Adrenal gland (tissue), 12 donors: ENCODE results near the gene CTNNBIP1. TPM values are rescaled to one million over a fixed set of nuclear protein-coding genes. Genes with fewer than 3 reads are reported as not detected.

Source experiments
- DNase-seq, 7 donors: peaks; one replicate each; pipeline ENCODE4 v3.0.0-alpha.2; 2019 to 2020
- H3K27ac ChIP-seq, 5 donors: fragments of 200-600 bp; sonication (generic) in 4 of 5; 1 replicate in 3 of 5; 2 replicates in 2 of 5; pipeline versions ENCODE4 v1.5.1 to v1.8.0; 2016 to 2020; ENCODE audit warnings: mild to moderate bottlenecking in 1 of 5
- H3K27me3 ChIP-seq: fragments of 200-600 bp; 2 replicates; pipeline ENCODE4 v1.8.0; 2021
- H3K36me3 ChIP-seq, 2 donors: fragments of 200-600 bp; replicated peaks in 1 of 2; 1 replicate in 1 of 2; 2 replicates in 1 of 2; pipeline versions ENCODE4 v1.5.1 to v1.8.0; 2018 to 2022
- H3K4me1 ChIP-seq, 2 donors: fragments of 200-600 bp; replicated peaks in 1 of 2; 1 replicate in 1 of 2; 2 replicates in 1 of 2; pipeline versions ENCODE4 v1.5.1 to v1.8.0; 2018 to 2021
- H3K4me3 ChIP-seq, 4 donors: fragments of 200-600 bp; sonication (generic) in 3 of 4; one replicate each; pipeline ENCODE4 v1.5.1; 2016 to 2018
- H3K9me3 ChIP-seq, 3 donors: fragments of 200-600 bp; sonication (generic) in 1 of 3; replicated peaks in 1 of 3; 1 replicate in 2 of 3; 2 replicates in 1 of 3; pipeline versions ENCODE4 v1.5.1 to v1.8.0; 2016 to 2021
- CTCF ChIP-seq, 6 experiments: fragments of 450-650 bp in 4 of 6; fragments of 200-600 bp in 2 of 6; sonication (generic) in 1 of 6; IDR thresholded peaks; 1 replicate in 5 of 6; 2 replicates in 1 of 6; pipeline versions ENCODE4 v1.5.1 to v1.8.0; 2016 to 2021; ENCODE audit warnings: antibody characterized with exemption in 6 of 6, mild to moderate bottlenecking in 2 of 6, moderate library complexity in 1 of 6
- POLR2A ChIP-seq, 2 donors: fragments of 450-650 bp; IDR thresholded peaks; one replicate each; pipeline ENCODE4 v1.6.1; 2017; ENCODE audit warnings: antibody characterized with exemption in 2 of 2, mild to moderate bottlenecking in 2 of 2, moderate library complexity in 1 of 2
- WGBS, 4 donors: extraction: QIAGEN DNeasy Blood & Tissue Kit in 2 of 4; methylation state at CpG; one replicate each; pipeline versions ENCODE4 v1.1.5 to v1.1.7; 2013 to 2017; 5-methylcytosine and 5-hydroxymethylcytosine counted together
- intact Hi-C, 2 donors: fragments of 100-400 bp; cut with DNase I; formaldehyde crosslinking; loops; one replicate each; pipeline versions ENCODE4 v1.14.1 to v1.15.0; 2022 to 2023
- polyA plus RNA-seq, 3 donors: library from polyadenylated mRNA; stranded (reverse); fragments of 200-250 nt in 2 of 3; fragments of 350-450 nt in 1 of 3; fragmentation: Illumina TruSeq in 1 of 3; extraction: RNeasy Lipid Tissue Mini Kit (QIAGEN cat#74804) in 1 of 3; gene quantifications; one replicate each; pipeline ENCODE4 v1.2.3, GENCODE V29; 2013 to 2014
- total RNA-seq, 9 donors: library from RNA; depleted of rRNA in 4 of 9; stranded (reverse); fragments of >200 nt in 4 of 9; fragments of 120-200 nt in 1 of 9; fragmentation: NEBNext Ultra II Directional in 1 of 9; extraction: Animal tissue kit (Norgen Biotek cat#: 25700) in 1 of 9; gene quantifications; one replicate each; pipeline versions ENCODE4 v1.1.0 to v1.2.4, GENCODE V29; 2013 to 2023
- donor health status: healthy with polysubstance abuse.
- donor health status: Bipolar disorder and iron deficiency.
- donor health status: DM: yes; HTN: yes; CAD: no.
- donor health status: DM: no; HTN: no; CAD: no.
- donor health status: DM: no; HTN: no; CAD: no.
- donor health status: DM: yes; HTN: yes; CAD: no.

Gene CTNNBIP1
- total and polyA plus RNA-seq, 12 donors: 6.8 to 26.9 (median 16.0) TPM

- Histone ChIP-seq H3K4me1 (peaks cover 0 to 10% of the 10 kb centered on the region in 2 donors), H3K27ac (no peak overlapping the region), H3K36me3 (no peaks in the 10 kb centered on the region), H3K4me3 (no peak overlapping the region), H3K27me3 (no peaks in the 10 kb centered on the region), H3K9me3 (no peaks in the 10 kb centered on the region)
- TF ChIP-seq POLR2A (IDR thresholded peaks at IDR 0.05) (no peak), CTCF (IDR thresholded peaks at IDR 0.05) (no peak)
- DNase-seq: no peak
- 78 to 94% (median 90%) methylated on average over 6 to 9 of the region's 9 CpGs for WGBS, 4 donors
- intact Hi-C loops: loop anchor here (10.0 kb wide), 3 partner anchors 66 to 254 kb away; partner anchors contain the start of genes LZIC (in 2 of the 2) and NMNAT1 (in 2 of the 2)
These were observed 31.7 kb downstream of the CTNNBIP1 start for GRCh38 chr1:9878404-9878803.

GRCh38 chr1:9877962-9878361 lies 32.1 kb downstream of the CTNNBIP1 start:
- H3K27me3 ChIP-seq: no peaks in the 10 kb centered on the region
- no peaks in the 10 kb centered on the region for H3K36me3 ChIP-seq
- no peak overlapping the region for H3K4me3 ChIP-seq
- no peaks in the 10 kb centered on the region for H3K9me3 ChIP-seq
- peaks cover 0 to 10% of the 10 kb centered on the region in 2 donors for H3K4me1 ChIP-seq
- WGBS, 4 donors: 83 to 87% (median 86%) methylated on average over 5 to 10 of the region's 10 CpGs
- intact Hi-C loops: loop anchor here (10.0 kb wide), 3 partner anchors 67 to 253 kb away; partner anchors contain the start of genes LZIC (in 2 of the 2) and NMNAT1 (in 2 of the 2)
- DNase-seq: no peak
- TF ChIP-seq POLR2A (IDR thresholded peaks at IDR 0.05) (no peak), CTCF (IDR thresholded peaks at IDR 0.05) (no peak)
- H3K27ac ChIP-seq: no peak overlapping the region

GRCh38 chr1:9875636-9876000 lies 34.5 kb downstream of the CTNNBIP1 start:
- DNase-seq: no peak
- Histone ChIP-seq H3K27me3 (no peaks in the 10 kb centered on the region), H3K4me1 (peaks cover 0 to 10% of the 10 kb centered on the region in 2 donors), H3K36me3 (peaks cover 0 to 5% of the 10 kb centered on the region in 2 donors), H3K4me3 (no peak overlapping the region), H3K27ac (no peak overlapping the region), H3K9me3 (no peaks in the 10 kb centered on the region)
- intact Hi-C loops: loop anchor here (10.0 kb wide), 3 partner anchors 69 to 251 kb away; partner anchors contain the start of genes LZIC (in 2 of the 2) and NMNAT1 (in 2 of the 2)
- no peak for TF ChIP-seq POLR2A (IDR thresholded peaks at IDR 0.05)
- no peak for TF ChIP-seq CTCF (IDR thresholded peaks at IDR 0.05)
- WGBS, 4 donors: 64 to 82% (median 72%) methylated on average over 6 of the region's 6 CpGs

- Histone ChIP-seq H3K4me3 (peak overlapping the region in 1 of 4 donors; percentile 22), H3K4me1 (peaks cover 0 to 10% of the 10 kb centered on the region in 2 donors), H3K36me3 (peaks cover 0 to 6% of the 10 kb centered on the region in 2 donors), H3K27ac (no peak overlapping the region), H3K9me3 (no peaks in the 10 kb centered on the region), H3K27me3 (no peaks in the 10 kb centered on the region)
- WGBS, 4 donors: 18 to 29% (median 27%) methylated on average over 20 to 25 of the region's 25 CpGs
- intact Hi-C loops: loop anchor here (10.0 kb wide), 3 partner anchors 70 to 250 kb away; partner anchors contain the start of genes LZIC (in 2 of the 2) and NMNAT1 (in 2 of the 2)
- peak; percentile 52 to 83 (median 70) for DNase-seq
- TF ChIP-seq CTCF (IDR thresholded peaks at IDR 0.05) (peak; percentile 84 to 96 (median 91)), POLR2A (IDR thresholded peaks at IDR 0.05) (no peak)
These were observed 35.0 kb downstream of the CTNNBIP1 start for GRCh38 chr1:9874959-9875635.
